Fibroblast of the aortic adventitia (primary cell): Measurements from ENCODE around the gene FAM222B. TPM values are rescaled to one million over a fixed set of nuclear protein-coding genes. Genes with fewer than 3 reads are reported as not detected.

Source experiments
- DNase-seq: peaks from one replicate; pipeline ENCODE4 v3.0.0-alpha.2; 2010; ENCODE audit warnings: low read depth
- H3K4me3 ChIP-seq: 2 replicates; pipeline ENCODE4 v1.5.1; 2011; ENCODE audit warnings: low read depth, mild to moderate bottlenecking, control low read depth, low read length, moderate library complexity
- CTCF ChIP-seq: IDR thresholded peaks from 2 replicates; pipeline ENCODE4 v1.5.1; 2011; ENCODE audit warnings: mild to moderate bottlenecking, low read length, control low read depth, inconsistent platforms; ENCODE audit not compliant: insufficient read depth
- small RNA-seq: library from RNA; depleted of rRNA; stranded (forward); fragments of <200 nt; gene quantifications from one replicate; pipeline ENCODE3, GENCODE V24; 2012
- total RNA-seq: library from RNA; depleted of rRNA; stranded (reverse); fragments of >200 nt; gene quantifications from 2 replicates; pipeline ENCODE4 v1.2.3, GENCODE V29; 2012; ENCODE audit warnings: low replicate concordance

FAM222B gene
- total RNA-seq, 1 donor = 7.0 TPM

- no peak for TF ChIP-seq CTCF
- no peak for DNase-seq
- peak within 1 kb of the TSS; percentile 64 for H3K4me3 ChIP-seq
Observed at GRCh38 chr17:28711723-28712031, 130.9 kb downstream of the FAM222B start, which contains the start of gene PROCA1. PROCA1 (minus strand) TSS chr17:28711888; CDS start chr17:28711660, 228 bp downstream.

- no peak for TF ChIP-seq CTCF
- DNase-seq = peak; percentile 76
- peak overlapping the region; percentile 64 for H3K4me3 ChIP-seq
Observed at GRCh38 chr17:28710861-28711722, 131.5 kb downstream of the FAM222B start.

GRCh38 chr17:28707339-28707720 is 135.3 kb downstream of the FAM222B start:
- no peak for DNase-seq
- no peak for TF ChIP-seq CTCF
- no peak overlapping the region for H3K4me3 ChIP-seq

- TF ChIP-seq CTCF = no peak
- H3K4me3 ChIP-seq = no peak overlapping the region
- DNase-seq = no peak
Observed at GRCh38 chr17:28706471-28707338, 135.9 kb downstream of the FAM222B start.

Small RNA genes lying within 50 kb of the gene (small RNA-seq; reads per million reads assigned to genes)
- gene RF00019 = not detected
- gene SNORD42A = not detected
- gene SNORD42B = 0.19 reads per million
- gene SNORD4A = not detected
- not detected for gene SNORD4B

Other genes starting within 250 kb of the FAM222B start
- 7.4 and 31.8 TPM in 2 replicates for gene SPAG5, start 243.8 kb downstream of the FAM222B start, total RNA-seq
- gene RSKR, start 228.6 kb downstream of the FAM222B start, total RNA-seq = 4.3 TPM in 1 of 2 replicates, not detected in the other
- 99.3 and 200 TPM in 2 replicates for gene BLTP2, start 197.6 kb downstream of the FAM222B start, total RNA-seq
- gene SDF2, start 180.9 kb downstream of the FAM222B start, total RNA-seq = 32.5 and 36.9 TPM in 2 replicates
- 46.8 and 60.5 TPM in 2 replicates for gene SUPT6H, start 180.6 kb downstream of the FAM222B start, total RNA-seq
- gene PROCA1, start 130.9 kb downstream of the FAM222B start, total RNA-seq = 0.49 and 1.5 TPM in 2 replicates
- 154 and 412 TPM in 2 replicates for gene RAB34, start 124.9 kb downstream of the FAM222B start, total RNA-seq
- 322 and 1,093 TPM in 2 replicates for gene RPL23A, start 122.8 kb downstream of the FAM222B start, total RNA-seq
- 7.8 TPM in 1 of 2 replicates, not detected in the other for gene TLCD1, start 116.6 kb downstream of the FAM222B start, total RNA-seq
- gene NEK8, start 114.0 kb downstream of the FAM222B start, total RNA-seq = 4.9 and 6.8 TPM in 2 replicates
- 8.1 and 21.3 TPM in 2 replicates for gene TRAF4, start 98.8 kb downstream of the FAM222B start, total RNA-seq
- gene ERAL1, start 12.2 kb upstream of the FAM222B start, total RNA-seq = 16.3 and 38.1 TPM in 2 replicates
- 13.0 and 39.9 TPM in 2 replicates for gene FLOT2, start 54.9 kb upstream of the FAM222B start, total RNA-seq
- 5.6 and 8.3 TPM in 2 replicates for gene DHRS13, start 60.3 kb upstream of the FAM222B start, total RNA-seq
- 25.7 and 58.1 TPM in 2 replicates for gene PHF12, start 108.7 kb upstream of the FAM222B start, total RNA-seq
- gene SEZ6, start 163.2 kb upstream of the FAM222B start, total RNA-seq = not detected in 2 replicates
- 1.8 and 3.0 TPM in 2 replicates for gene PIPOX, start 200.4 kb upstream of the FAM222B start, total RNA-seq